Choroid plexus epithelial cell (primary cell): ENCODE data around the gene TP53I11.

Source experiments
- DNase-seq: peaks from one replicate; pipeline ENCODE4 v3.0.0-alpha.2; 2010; ENCODE audit warnings: low read depth
- H3K4me3 ChIP-seq: 2 replicates; pipeline ENCODE4 v1.5.1; 2011; ENCODE audit warnings: low read depth, mild to moderate bottlenecking, control low read depth, low read length, moderate library complexity
- TF ChIP-seq, protein P1 (sequence below): conservative IDR thresholded peaks from 2 replicates; pipeline ENCODE4 v1.5.1; 2011; ENCODE audit warnings: low read depth, mild to moderate bottlenecking, control low read depth, inconsistent platforms, low read length, moderate library complexity

TP53I11 gene

GRCh38 chr11:44915621-44916020 lies 35.1 kb downstream of the TP53I11 start:
- TF ChIP-seq, protein P1, sequence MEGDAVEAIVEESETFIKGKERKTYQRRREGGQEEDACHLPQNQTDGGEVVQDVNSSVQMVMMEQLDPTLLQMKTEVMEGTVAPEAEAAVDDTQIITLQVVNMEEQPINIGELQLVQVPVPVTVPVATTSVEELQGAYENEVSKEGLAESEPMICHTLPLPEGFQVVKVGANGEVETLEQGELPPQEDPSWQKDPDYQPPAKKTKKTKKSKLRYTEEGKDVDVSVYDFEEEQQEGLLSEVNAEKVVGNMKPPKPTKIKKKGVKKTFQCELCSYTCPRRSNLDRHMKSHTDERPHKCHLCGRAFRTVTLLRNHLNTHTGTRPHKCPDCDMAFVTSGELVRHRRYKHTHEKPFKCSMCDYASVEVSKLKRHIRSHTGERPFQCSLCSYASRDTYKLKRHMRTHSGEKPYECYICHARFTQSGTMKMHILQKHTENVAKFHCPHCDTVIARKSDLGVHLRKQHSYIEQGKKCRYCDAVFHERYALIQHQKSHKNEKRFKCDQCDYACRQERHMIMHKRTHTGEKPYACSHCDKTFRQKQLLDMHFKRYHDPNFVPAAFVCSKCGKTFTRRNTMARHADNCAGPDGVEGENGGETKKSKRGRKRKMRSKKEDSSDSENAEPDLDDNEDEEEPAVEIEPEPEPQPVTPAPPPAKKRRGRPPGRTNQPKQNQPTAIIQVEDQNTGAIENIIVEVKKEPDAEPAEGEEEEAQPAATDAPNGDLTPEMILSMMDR, result no peak
- no peak for DNase-seq
- no peak overlapping the region for H3K4me3 ChIP-seq

- DNase-seq, result no peak
- TF ChIP-seq, protein P1, result no peak
- no peak overlapping the region for H3K4me3 ChIP-seq
Measured at GRCh38 chr11:44915004-44915403, 35.7 kb downstream of the TP53I11 start.

DNA sequence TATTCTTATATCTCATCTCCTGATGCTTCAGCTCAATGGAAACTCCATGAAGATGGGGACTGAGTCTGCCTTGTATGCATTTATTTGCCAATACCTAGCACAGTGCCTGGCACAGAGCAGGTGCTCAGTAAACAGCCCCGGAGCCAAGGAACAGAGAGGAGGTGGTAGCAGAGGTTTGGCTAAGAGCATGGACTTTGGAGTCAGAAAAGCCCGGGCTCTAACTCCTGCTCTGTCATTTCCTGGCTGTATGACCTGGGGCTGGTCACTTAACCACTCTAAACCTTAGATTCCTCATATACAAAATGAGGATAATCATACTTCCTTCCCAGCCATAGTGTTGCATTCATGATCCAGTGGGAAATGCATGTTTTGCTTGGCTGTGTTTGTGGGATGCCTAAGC lies 36.6 kb downstream of the TP53I11 start:
- TF ChIP-seq, protein P1, result no peak
- H3K4me3 ChIP-seq, result no peak overlapping the region
- no peak for DNase-seq

DNA sequence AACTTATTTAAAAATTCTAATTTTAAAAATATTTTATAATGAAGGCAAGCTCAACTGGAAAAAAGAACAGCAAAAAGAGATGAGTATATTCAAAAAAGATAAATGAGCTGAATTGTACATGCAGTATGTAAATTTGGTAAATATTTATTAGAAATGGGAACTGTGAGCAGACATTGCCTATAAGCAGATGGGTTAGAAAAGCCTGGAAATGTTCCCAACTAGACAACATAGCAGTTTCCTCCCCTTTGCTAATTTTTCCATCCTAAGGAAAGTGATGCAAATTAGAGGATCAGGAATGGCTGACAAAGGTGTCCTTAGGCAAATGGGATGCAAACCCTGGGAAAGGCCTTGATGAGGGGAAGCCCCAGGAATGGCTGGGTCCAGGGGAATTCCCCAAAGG lies 37.2 kb downstream of the TP53I11 start:
- TF ChIP-seq, protein P1, result no peak
- no peak overlapping the region for H3K4me3 ChIP-seq
- DNase-seq, result no peak

DNA sequence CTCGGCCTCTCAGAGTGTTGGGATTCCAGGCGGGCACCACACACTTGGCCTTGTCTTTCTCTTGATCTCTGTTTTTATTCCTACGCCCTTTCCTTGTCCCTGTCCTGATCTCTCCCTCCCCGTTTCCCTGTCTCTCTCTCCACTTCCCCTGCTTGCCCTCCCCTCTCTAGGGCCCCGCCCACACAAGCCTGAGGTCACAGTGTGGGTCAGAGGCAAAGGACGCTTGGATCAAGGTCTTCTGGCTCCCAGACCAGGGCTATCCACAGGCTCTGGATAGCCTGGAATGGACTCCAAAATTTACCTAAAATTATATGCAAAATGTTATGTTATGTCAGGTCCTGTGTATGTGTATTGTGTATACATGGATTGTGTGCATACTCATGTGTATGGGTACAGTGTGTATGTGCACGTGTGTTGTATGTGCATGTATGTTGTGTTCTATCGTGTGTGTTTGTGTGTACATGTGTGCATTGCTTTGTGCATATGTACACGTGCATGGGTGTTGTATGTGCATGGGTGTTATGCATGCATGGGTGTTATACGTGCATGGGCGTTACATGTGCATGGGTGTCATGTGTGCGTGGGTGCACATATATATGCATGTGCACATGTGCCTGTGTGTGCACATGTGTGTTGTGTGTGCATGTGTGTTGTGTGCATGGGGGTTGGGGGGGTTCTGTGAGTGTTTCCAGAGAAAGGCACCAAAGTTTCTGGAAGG lies 38.3 kb downstream of the TP53I11 start:
- TF ChIP-seq, protein P1, result no peak
- no peak overlapping the region for H3K4me3 ChIP-seq
- no peak for DNase-seq

DNA sequence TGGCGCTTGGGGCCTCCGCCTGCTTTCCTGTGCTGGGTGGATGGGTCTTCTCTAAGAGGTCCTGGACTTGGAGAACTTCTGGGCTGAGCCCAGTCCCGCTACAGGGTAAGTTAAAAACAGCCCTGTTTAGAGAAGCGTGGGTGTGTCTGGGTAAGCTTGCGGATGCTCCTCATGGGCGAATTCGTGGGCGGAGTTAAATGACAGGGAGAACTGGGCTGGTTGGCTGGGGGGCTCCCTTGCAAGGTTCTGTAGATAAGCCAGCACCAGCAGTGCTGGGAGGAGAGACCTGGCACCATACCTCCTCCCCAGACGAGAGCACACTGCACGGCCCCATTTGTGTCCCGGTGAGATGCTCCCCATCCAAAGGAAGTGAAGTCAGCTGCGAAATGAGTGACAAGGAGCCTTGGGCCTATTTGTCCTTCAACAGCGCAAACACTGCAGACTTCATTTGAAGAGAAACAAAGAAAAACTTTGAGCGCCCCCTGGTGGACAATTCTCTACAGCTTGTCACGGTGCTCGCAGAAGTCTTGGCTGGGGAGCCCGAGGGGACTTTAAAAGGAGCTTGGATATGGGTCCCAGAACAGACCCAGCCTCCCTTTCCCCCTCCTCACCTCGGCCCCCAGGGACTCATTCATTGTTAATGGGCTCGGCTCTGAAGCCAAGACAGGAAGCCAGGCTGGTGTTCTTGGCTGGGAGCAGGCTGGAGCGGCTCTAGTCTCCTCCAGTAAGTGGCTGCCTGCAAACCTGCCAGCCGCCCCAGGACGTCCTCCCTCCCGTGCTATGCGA lies 39.5 kb downstream of the TP53I11 start:
- TF ChIP-seq, protein P1, result peak; percentile 83
- H3K4me3 ChIP-seq, result no peak overlapping the region
- DNase-seq, result peak; percentile 88
